GM19025 (cell line): ENCODE measurements around the gene ADGRD1.

Experiments used
- ATAC-seq: cut with Tn5 transposase; IDR thresholded peaks from one replicate; pipeline ENCODE4 v1.9.1; 2021; ENCODE audit warnings: mild to moderate bottlenecking, low read depth, moderate library complexity; ENCODE audit not compliant: unreplicated experiment

ADGRD1 gene

GRCh38 chr12:130961921-130962451 is 8.3 kb downstream of the ADGRD1 start:
- no peak for ATAC-seq

GRCh38 chr12:130965214-130965613 is 11.5 kb downstream of the ADGRD1 start:
- no peak for ATAC-seq

GRCh38 chr12:130965668-130966067 is 12.0 kb downstream of the ADGRD1 start:
- ATAC-seq: no peak

GRCh38 chr12:130966443-130967030 is 12.8 kb downstream of the ADGRD1 start:
- no peak for ATAC-seq

- no peak for ATAC-seq
Measured at GRCh38 chr12:130967636-130968035, 13.9 kb downstream of the ADGRD1 start.

GRCh38 chr12:130968611-130969010 is 14.9 kb downstream of the ADGRD1 start:
- ATAC-seq: no peak

GRCh38 chr12:130969223-130969622 is 15.5 kb downstream of the ADGRD1 start:
- no peak for ATAC-seq

- peak; percentile 91 for ATAC-seq
Measured at GRCh38 chr12:130970165-130970907, 16.6 kb downstream of the ADGRD1 start.

GRCh38 chr12:130970908-130971233 is 17.2 kb downstream of the ADGRD1 start:
- no peak for ATAC-seq

- ATAC-seq: no peak
Measured at GRCh38 chr12:130971925-130972585, 18.3 kb downstream of the ADGRD1 start.

GRCh38 chr12:130972586-130972950 is 18.9 kb downstream of the ADGRD1 start:
- ATAC-seq: no peak

- no peak for ATAC-seq
Measured at GRCh38 chr12:130973109-130973508, 19.4 kb downstream of the ADGRD1 start.

GRCh38 chr12:130973906-130974305 is 20.2 kb downstream of the ADGRD1 start:
- ATAC-seq: no peak

- no peak for ATAC-seq
Measured at GRCh38 chr12:130975116-130975515, 21.4 kb downstream of the ADGRD1 start.

- no peak for ATAC-seq
Measured at GRCh38 chr12:130976171-130976720, 22.5 kb downstream of the ADGRD1 start.

- no peak for ATAC-seq
Measured at GRCh38 chr12:130977046-130977742, 23.5 kb downstream of the ADGRD1 start.

GRCh38 chr12:130977743-130978095 is 24.0 kb downstream of the ADGRD1 start:
- ATAC-seq: no peak

- ATAC-seq: no peak
Measured at GRCh38 chr12:130978785-130979184, 25.1 kb downstream of the ADGRD1 start.

GRCh38 chr12:130981074-130981742 is 27.5 kb downstream of the ADGRD1 start:
- ATAC-seq: no peak

- no peak for ATAC-seq
Measured at GRCh38 chr12:130981911-130982310, 28.2 kb downstream of the ADGRD1 start.
